Hepatic stellate cell (primary cell): ENCODE data around the gene NR3C1.

Experiments
- DNase-seq: peaks from one replicate; pipeline ENCODE4 v3.0.0; 2011; ENCODE audit warnings: low spot score

NR3C1 gene

GRCh38 chr5:143362664-143363227 is 40.7 kb downstream of the NR3C1 start:
- no peak for DNase-seq

GRCh38 chr5:143361438-143361837 is 42.0 kb downstream of the NR3C1 start:
- DNase-seq = no peak

- no peak for DNase-seq
These were observed 42.7 kb downstream of the NR3C1 start for GRCh38 chr5:143360755-143361154.

- no peak for DNase-seq
These were observed 43.6 kb downstream of the NR3C1 start for GRCh38 chr5:143359869-143360268.

GRCh38 chr5:143356855-143357583 is 46.5 kb downstream of the NR3C1 start:
- DNase-seq = no peak

- peak; percentile 51 for DNase-seq
These were observed 47.8 kb downstream of the NR3C1 start for GRCh38 chr5:143355710-143356109.

- no peak for DNase-seq
These were observed 49.5 kb downstream of the NR3C1 start for GRCh38 chr5:143354025-143354424.

- DNase-seq = no peak
These were observed 50.8 kb downstream of the NR3C1 start for GRCh38 chr5:143352691-143353090.

- DNase-seq = peak; percentile 32
These were observed 52.5 kb downstream of the NR3C1 start for GRCh38 chr5:143350751-143351602.

GRCh38 chr5:143350341-143350740 is 53.1 kb downstream of the NR3C1 start:
- DNase-seq = no peak

- DNase-seq = no peak
These were observed 54.3 kb downstream of the NR3C1 start for GRCh38 chr5:143349177-143349576.

GRCh38 chr5:143347698-143348344 is 55.7 kb downstream of the NR3C1 start:
- no peak for DNase-seq

- DNase-seq = no peak
These were observed 56.4 kb downstream of the NR3C1 start for GRCh38 chr5:143347046-143347445.

GRCh38 chr5:143345671-143346440 is 57.6 kb downstream of the NR3C1 start:
- DNase-seq = no peak

- no peak for DNase-seq
These were observed 60.4 kb downstream of the NR3C1 start for GRCh38 chr5:143343042-143343441.

- DNase-seq = no peak
These were observed 60.9 kb downstream of the NR3C1 start for GRCh38 chr5:143342607-143343006.

- no peak for DNase-seq
These were observed 61.5 kb downstream of the NR3C1 start for GRCh38 chr5:143341807-143342570.

GRCh38 chr5:143340891-143341685 is 62.4 kb downstream of the NR3C1 start:
- no peak for DNase-seq

GRCh38 chr5:143338658-143339366 is 64.7 kb downstream of the NR3C1 start:
- DNase-seq = no peak
